ENCODE data around the gene ZNF48. TPM values are rescaled to one million over a fixed set of nuclear protein-coding genes. Genes with fewer than 3 reads are reported as not detected.

Gene ZNF48
- total RNA-seq, 1 experiment from 2014 or later, result 0.95 TPM

DNA sequence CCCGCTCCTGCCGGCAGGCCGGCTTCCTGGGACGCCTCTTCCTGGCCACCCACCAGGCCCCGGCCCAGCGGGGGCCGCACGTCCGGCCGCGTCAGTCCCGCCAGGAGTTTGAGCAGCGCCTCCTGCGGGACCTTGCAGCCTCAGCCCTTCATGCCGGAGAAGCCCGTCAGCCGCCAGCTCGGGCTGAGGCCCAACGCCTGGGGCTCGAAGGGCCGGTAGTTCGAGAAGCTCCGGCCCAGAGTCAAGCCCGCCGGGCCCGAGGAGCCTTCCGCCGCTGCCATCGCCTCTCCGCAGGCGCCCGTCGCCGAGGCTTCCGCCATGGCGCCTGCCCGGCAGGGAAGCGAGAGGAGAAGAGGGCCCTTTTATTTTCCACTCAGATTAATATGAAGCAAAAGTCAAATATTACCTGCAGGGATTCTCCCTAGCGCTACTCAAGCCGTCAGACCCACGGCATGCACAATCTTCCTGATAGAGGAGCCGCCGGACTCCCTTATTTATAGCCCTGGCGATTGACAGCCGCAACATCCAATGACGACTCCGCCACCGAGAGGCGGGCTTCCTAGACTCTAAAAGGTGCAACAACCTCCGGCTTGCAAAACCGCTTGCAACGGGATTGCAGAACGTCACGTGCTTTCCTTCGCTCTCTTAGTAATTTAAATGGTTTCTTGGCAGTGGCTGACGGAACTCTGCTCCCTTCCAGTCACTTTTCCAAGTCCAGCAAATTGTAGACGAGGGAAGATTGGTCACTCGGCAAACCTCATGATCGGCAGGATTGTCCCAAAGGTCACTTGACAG is 50.4 kb downstream of the ZNF48 start, which contains the start of gene SEPHS2:
TSS of gene SEPHS2 (minus strand) at position 467 of the 795 bp plus-strand sequence. CDS start at position 320, 147 bp downstream.
- in situ Hi-C loops (cut with HindIII; ENCODE audit: low pct_unique_long_range_greater_than_20kb, low sequenced_read_pairs), result no loop called here
- peak; percentile 95 for DNase-seq (ENCODE audit: low read depth, low spot score)

DNA sequence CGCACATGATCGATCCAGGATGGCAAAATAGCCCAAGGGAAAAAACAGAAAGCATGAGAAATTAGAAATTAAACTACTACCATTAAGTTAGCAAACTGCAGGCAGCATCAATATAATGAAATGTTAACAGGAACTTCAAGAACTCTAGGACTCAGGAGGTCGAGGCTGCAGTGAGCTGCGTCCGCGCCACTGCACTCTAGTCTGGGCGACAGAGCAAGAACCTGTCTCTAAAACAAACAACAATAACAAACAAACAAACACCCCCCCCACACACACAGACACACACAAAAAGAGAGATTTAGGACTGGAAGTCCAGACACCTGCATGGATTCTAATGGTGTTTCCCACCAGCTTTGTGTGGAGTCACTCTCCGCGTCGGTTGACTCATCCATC is 51.0 kb downstream of the ZNF48 start:
- in situ Hi-C loops (cut with HindIII; ENCODE audit: low pct_unique_long_range_greater_than_20kb, low sequenced_read_pairs), result no loop called here

DNA sequence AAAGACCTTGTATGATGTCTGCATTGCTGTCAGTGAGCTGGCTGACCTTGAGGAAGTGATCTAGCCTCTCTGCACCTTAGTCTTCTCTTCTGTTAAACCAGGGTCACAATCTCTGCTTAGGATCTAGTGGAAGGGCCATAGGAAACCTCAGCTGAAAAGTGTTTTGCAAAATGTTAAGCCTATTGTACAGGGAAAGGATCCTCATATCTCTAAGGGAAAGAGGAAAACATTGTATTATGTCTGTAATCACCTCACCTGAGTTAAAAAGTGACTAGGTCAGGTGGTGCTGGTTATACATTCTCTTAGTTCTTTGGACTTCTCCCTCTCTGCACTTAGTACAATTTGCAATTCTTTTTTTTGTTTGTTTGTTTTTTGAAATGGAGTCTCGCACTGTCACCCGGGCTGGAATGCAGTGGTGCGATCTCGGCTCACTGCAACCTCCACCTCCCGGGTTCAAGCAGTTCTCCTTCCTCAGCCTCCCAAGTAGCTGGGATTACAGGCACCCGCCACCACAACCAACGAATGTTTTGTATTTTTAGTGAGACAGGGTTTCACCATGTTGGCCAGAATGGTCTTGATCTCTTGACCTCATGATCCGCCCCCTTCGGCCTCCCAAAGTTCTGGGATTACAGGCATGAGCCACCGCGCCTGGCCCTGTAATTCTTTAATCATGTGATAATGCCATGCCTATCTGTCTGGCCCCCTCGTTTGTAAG is 52.4 kb downstream of the ZNF48 start:
- DNase-seq (ENCODE audit: low read depth, low spot score), result no peak
- in situ Hi-C loops (cut with HindIII; ENCODE audit: low pct_unique_long_range_greater_than_20kb, low sequenced_read_pairs), result no loop called here

More for the DNA sequence above, 51.0 kb downstream of the ZNF48 start:
- no peak for DNase-seq (ENCODE audit: low read depth, low spot score)

DNA sequence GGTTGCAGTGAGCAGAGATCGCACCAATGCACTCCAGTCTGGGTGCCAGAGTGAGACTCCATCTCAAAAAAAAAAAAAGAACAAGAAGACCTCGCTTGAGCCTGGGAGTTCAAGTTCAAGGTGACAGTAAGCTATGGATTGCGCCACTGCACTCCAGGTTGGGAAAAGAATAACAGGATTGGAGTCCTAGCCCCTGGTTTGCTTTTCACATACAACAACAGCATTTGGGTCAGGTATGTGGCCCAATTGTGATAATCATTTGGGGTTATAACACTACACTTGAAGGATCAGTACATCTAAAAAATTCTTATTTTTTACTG is 53.9 kb downstream of the ZNF48 start:
- in situ Hi-C loops (cut with HindIII; ENCODE audit: low pct_unique_long_range_greater_than_20kb, low sequenced_read_pairs), result no loop called here

More for the DNA sequence above, 53.9 kb downstream of the ZNF48 start:
- DNase-seq (ENCODE audit: low read depth, low spot score), result no peak

Small RNA genes lying within 50 kb of the gene (small RNA-seq; reads per million reads assigned to genes)
- gene RF00406, result 0.10 to 0.64 reads per million in 2 experiments

Other genes starting within 250 kb of the ZNF48 start
- gene CORO1A, start 211.8 kb upstream of the ZNF48 start, total RNA-seq (2014; rRNA removed; shearing (Covaris generic)), result 0.08 TPM in 1 of 2 replicates, not detected in the other
- 24.0 and 30.6 TPM in 2 replicates for gene BOLA2B, start 201.8 kb upstream of the ZNF48 start, total RNA-seq (2014; rRNA removed; shearing (Covaris generic))
- gene SLX1A, start 201.5 kb upstream of the ZNF48 start, total RNA-seq (2014; rRNA removed; shearing (Covaris generic)), result 23.9 and 27.8 TPM in 2 replicates
- gene SULT1A3, start 196.2 kb upstream of the ZNF48 start, total RNA-seq (2014; rRNA removed; shearing (Covaris generic)), result 1.4 and 3.6 TPM in 2 replicates
- gene NPIPB13, start 146.9 kb upstream of the ZNF48 start, total RNA-seq (2014; rRNA removed; shearing (Covaris generic)), result 0.90 and 0.95 TPM in 2 replicates
- 38.8 and 43.5 TPM in 2 replicates for gene CD2BP2, start 40.1 kb upstream of the ZNF48 start, total RNA-seq (2014; rRNA removed; shearing (Covaris generic))
- gene TBC1D10B, start 24.9 kb upstream of the ZNF48 start, total RNA-seq (2014; rRNA removed; shearing (Covaris generic)), result 12.6 and 14.6 TPM in 2 replicates
- not detected in 2 replicates for gene MYL11, start 20.6 kb upstream of the ZNF48 start, total RNA-seq (2014; rRNA removed; shearing (Covaris generic))
- gene SEPTIN1, start 12.9 kb upstream of the ZNF48 start, total RNA-seq (2014; rRNA removed; shearing (Covaris generic)), result not detected in 2 replicates
- 3.7 and 7.2 TPM in 2 replicates for gene ZNF771, start 12.2 kb downstream of the ZNF48 start, total RNA-seq (2014; rRNA removed; shearing (Covaris generic))
- gene DCTPP1, start 34.6 kb downstream of the ZNF48 start, total RNA-seq (2014; rRNA removed; shearing (Covaris generic)), result 11.9 and 21.7 TPM in 2 replicates
- 5.4 and 7.9 TPM in 2 replicates for gene SEPHS2, start 50.5 kb downstream of the ZNF48 start, total RNA-seq (2014; rRNA removed; shearing (Covaris generic))
- gene ITGAL, start 77.3 kb downstream of the ZNF48 start, total RNA-seq (2014; rRNA removed; shearing (Covaris generic)), result not detected in 2 replicates
- gene ZNF768, start 131.1 kb downstream of the ZNF48 start, total RNA-seq (2014; rRNA removed; shearing (Covaris generic)), result 40.4 and 43.1 TPM in 2 replicates
- gene ZNF747, start 139.4 kb downstream of the ZNF48 start, total RNA-seq (2014; rRNA removed; shearing (Covaris generic)), result 4.1 and 4.6 TPM in 2 replicates
- gene ZNF764, start 163.0 kb downstream of the ZNF48 start, total RNA-seq (2014; rRNA removed; shearing (Covaris generic)), result 4.1 and 4.9 TPM in 2 replicates
- 16.3 and 23.4 TPM in 2 replicates for gene ZNF688, start 176.3 kb downstream of the ZNF48 start, total RNA-seq (2014; rRNA removed; shearing (Covaris generic))
- gene ZNF785, start 190.3 kb downstream of the ZNF48 start, total RNA-seq (2014; rRNA removed; shearing (Covaris generic)), result 12.1 and 13.0 TPM in 2 replicates
- gene ZNF689, start 215.0 kb downstream of the ZNF48 start, total RNA-seq (2014; rRNA removed; shearing (Covaris generic)), result 23.0 TPM in 2 replicates